CD14-positive monocyte (primary cell): Measurements from ENCODE around the gene NANOGP8. TPM values are rescaled to one million over a fixed set of nuclear protein-coding genes. Genes with fewer than 3 reads are reported as not detected.

Experiments
- DNase-seq, 3 donors: peaks; one replicate each; pipeline ENCODE4 v3.0.0-alpha.2; 2011 to 2022
- H2AFZ ChIP-seq: 2 replicates; pipeline ENCODE4 v1.6.0; 2012; ENCODE audit warnings: mild to moderate bottlenecking, low read depth, low read length, inconsistent platforms; ENCODE audit not compliant: insufficient read depth, poor library complexity, severe bottlenecking
- H3K27ac ChIP-seq, 2 donors: 1 replicate in 1 of 2; 2 replicates in 1 of 2; pipeline ENCODE4 v1.5.1; 2012 to 2013; ENCODE audit warnings: low read length in 2 of 2, control low read depth in 1 of 2, inconsistent platforms in 1 of 2, low read depth in 1 of 2, mild to moderate bottlenecking in 1 of 2
- H3K27me3 ChIP-seq, 2 donors: one replicate each; pipeline versions ENCODE4 v1.6.0 to v1.6.1; 2011 to 2013; ENCODE audit warnings: low read length in 2 of 2; ENCODE audit not compliant: control insufficient read depth in 2 of 2, insufficient read depth in 2 of 2
- H3K36me3 ChIP-seq, 2 donors: replicated peaks in 1 of 2; 1 replicate in 1 of 2; 2 replicates in 1 of 2; pipeline versions ENCODE4 v1.5.1 to v1.6.1; 2012 to 2013; ENCODE audit warnings: low read length in 2 of 2, control low read depth in 1 of 2, inconsistent platforms in 1 of 2, mild to moderate bottlenecking in 1 of 2; ENCODE audit not compliant: insufficient read depth in 2 of 2, control insufficient read depth in 1 of 2
- H3K4me1 ChIP-seq, 2 donors: 1 replicate in 1 of 2; 2 replicates in 1 of 2; pipeline versions ENCODE4 v1.5.1 to v1.6.1; 2012 to 2013; ENCODE audit warnings: low read length in 2 of 2, control low read depth in 1 of 2, inconsistent platforms in 1 of 2, mild to moderate bottlenecking in 1 of 2, moderate library complexity in 1 of 2; ENCODE audit not compliant: insufficient read depth in 2 of 2, control insufficient read depth in 1 of 2
- H3K4me2 ChIP-seq: replicated peaks from 2 replicates; pipeline ENCODE3; 2012; ENCODE audit warnings: low read length, moderate library complexity, mild to moderate bottlenecking; ENCODE audit not compliant: poor library complexity, severe bottlenecking; ENCODE audit errors: extremely low read depth
- H3K4me3 ChIP-seq, 3 experiments: fragments of 200-600 bp in 1 of 3; sonication (generic) in 1 of 3; replicated peaks in 1 of 3; 1 replicate in 2 of 3; 2 replicates in 1 of 3; pipeline ENCODE4 v1.5.1; 2011 to 2013; ENCODE audit warnings: low read length in 3 of 3, mild to moderate bottlenecking in 3 of 3, control low read depth in 2 of 3, low read depth in 2 of 3, inconsistent platforms in 1 of 3, moderate library complexity in 1 of 3
- H3K79me2 ChIP-seq: 2 replicates; pipeline ENCODE4 v1.6.0; 2012; ENCODE audit warnings: mild to moderate bottlenecking, control low read depth, inconsistent platforms, low read length, moderate library complexity; ENCODE audit not compliant: insufficient read depth
- H3K9ac ChIP-seq: 2 replicates; pipeline ENCODE4 v1.6.0; 2017; ENCODE audit warnings: low read length, mild to moderate bottlenecking; ENCODE audit not compliant: insufficient read depth, poor library complexity, severe bottlenecking
- H3K9me3 ChIP-seq, 2 donors: replicated peaks in 1 of 2; 1 replicate in 1 of 2; 2 replicates in 1 of 2; pipeline versions ENCODE4 v1.5.1 to v1.6.1; 2012 to 2013; ENCODE audit warnings: low read length in 2 of 2, control low read depth in 1 of 2; ENCODE audit not compliant: control insufficient read depth in 1 of 2, insufficient read depth in 1 of 2
- H4K20me1 ChIP-seq: 2 replicates; pipeline ENCODE4 v1.6.0; 2012; ENCODE audit warnings: mild to moderate bottlenecking, low read length, control low read depth, moderate library complexity; ENCODE audit not compliant: insufficient read depth
- H3K27ac Mint-ChIP-seq, 7 donors: one replicate each; pipeline ENCODE4 v1.8.0; 2020; ENCODE audit warnings: mild to moderate bottlenecking in 7 of 7, mixed read lengths in 7 of 7, moderate library complexity in 6 of 7, inconsistent platforms in 2 of 7
- H3K27me3 Mint-ChIP-seq, 3 donors: one replicate each; pipeline ENCODE4 v1.8.0; 2021 to 2022; ENCODE audit warnings: low read depth in 3 of 3, mild to moderate bottlenecking in 3 of 3, mixed read lengths in 3 of 3, moderate library complexity in 3 of 3, inconsistent platforms in 1 of 3
- H3K36me3 Mint-ChIP-seq, 2 donors: one replicate each; pipeline ENCODE4 v1.8.0; 2020; ENCODE audit warnings: mixed read lengths in 2 of 2, inconsistent platforms in 1 of 2, mild to moderate bottlenecking in 1 of 2
- H3K4me1 Mint-ChIP-seq: one replicate; pipeline ENCODE4 v1.8.0; 2020; ENCODE audit warnings: mild to moderate bottlenecking, mixed read lengths
- H3K4me3 Mint-ChIP-seq, 2 donors: one replicate each; pipeline ENCODE4 v1.8.0; 2020; ENCODE audit warnings: mild to moderate bottlenecking in 2 of 2, mixed read lengths in 2 of 2, moderate library complexity in 1 of 2
- H3K9me3 Mint-ChIP-seq, 7 donors: one replicate each; pipeline ENCODE4 v1.8.0; 2020 to 2022; ENCODE audit warnings: mixed read lengths in 7 of 7, mild to moderate bottlenecking in 6 of 7, moderate library complexity in 6 of 7, inconsistent platforms in 2 of 7
- CTCF ChIP-seq: fragments of 200-600 bp; IDR thresholded peaks from one replicate; pipeline ENCODE4 v1.8.0; 2022; ENCODE audit warnings: antibody characterized with exemption, mild to moderate bottlenecking
- WGBS: methylation state at CpG from one replicate; pipeline ENCODE4 v1.1.5; 2013; ENCODE audit warnings: missing lambda C conversion rate; ENCODE audit not compliant: insufficient coverage; 5-methylcytosine and 5-hydroxymethylcytosine counted together
- intact Hi-C, 2 donors: fragments of 100-400 bp; cut with micrococcal nuclease; formaldehyde crosslinking; loops; one replicate each; pipeline versions ENCODE4 v1.15.0 to v1.15.1; 2023
- polyA plus RNA-seq, 3 donors: library from polyadenylated mRNA; depleted of rRNA in 1 of 3; unstranded in 2 of 3; stranded (reverse) in 1 of 3; fragments of 300-500 nt in 2 of 3; fragments of >200 nt in 1 of 3; fragmentation: Illumina TruSeq in 2 of 3; gene quantifications; 1 replicate in 2 of 3; 2 replicates in 1 of 3; pipeline ENCODE4 v1.2.3, GENCODE V29; 2012 to 2021

NANOGP8 gene
- polyA plus RNA-seq, 3 donors = not detected

DNA sequence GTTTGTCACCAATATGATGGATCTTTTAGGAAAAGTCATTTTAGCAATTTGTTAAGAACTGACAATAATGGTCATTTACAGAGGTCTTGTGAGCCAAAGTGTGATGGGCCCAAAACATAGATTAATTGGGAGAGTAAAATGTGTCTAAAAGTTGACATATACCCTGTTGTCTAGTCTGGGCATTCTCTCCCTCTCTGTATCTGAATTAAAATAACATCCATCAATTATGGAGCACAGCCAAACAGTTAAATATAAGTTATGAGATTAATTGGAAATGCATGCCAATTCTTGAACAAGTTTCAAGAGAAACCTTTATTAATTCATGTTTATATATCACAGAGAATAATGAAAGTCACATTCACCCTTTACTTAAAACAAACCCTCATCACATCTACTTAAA lies 13.6 kb upstream of the NANOGP8 start:
- Mint-ChIP-seq H3K9me3 (peaks cover 0 to 3% (median 0%) of the 10 kb centered on the region in 7 donors), H3K4me1 (peaks cover 5% of the 10 kb centered on the region), H3K4me3 (no peak overlapping the region), H3K36me3 (no peaks in the 10 kb centered on the region), H3K27me3 (peaks cover 0 to 2% (median 1%) of the 10 kb centered on the region in 3 donors), H3K27ac (no peak overlapping the region)
- no peak overlapping the region for H3K4me3 ChIP-seq
- H3K27me3 ChIP-seq = no peaks in the 10 kb centered on the region
- no peak for DNase-seq
- no peaks in the 10 kb centered on the region for H3K79me2 ChIP-seq
- no peaks in the 10 kb centered on the region for H3K9me3 ChIP-seq
- no peaks in the 10 kb centered on the region for H4K20me1 ChIP-seq
- TF ChIP-seq CTCF = no peak
- no peak overlapping the region for H3K9ac ChIP-seq
- H2AFZ ChIP-seq = no peak overlapping the region
- no peak overlapping the region for H3K4me2 ChIP-seq
- intact Hi-C loops = no loop called here
- no peak overlapping the region for H3K27ac ChIP-seq
- H3K36me3 ChIP-seq = no peaks in the 10 kb centered on the region
- no peaks in the 10 kb centered on the region for H3K4me1 ChIP-seq

- TF ChIP-seq CTCF = no peak
- peaks cover 0 to 13% (median 9%) of the 10 kb centered on the region in 7 donors for H3K9me3 Mint-ChIP-seq
- Histone ChIP-seq H3K4me3 (no peak overlapping the region), H3K27me3 (no peaks in the 10 kb centered on the region), H3K4me2 (no peak overlapping the region), H3K4me1 (no peaks in the 10 kb centered on the region), H3K9ac (no peak overlapping the region), H2AFZ (no peak overlapping the region), H3K27ac (no peak overlapping the region), H4K20me1 (no peaks in the 10 kb centered on the region), H3K36me3 (no peaks in the 10 kb centered on the region), H3K9me3 (peaks cover 0 to 5% of the 10 kb centered on the region in 2 donors), H3K79me2 (no peaks in the 10 kb centered on the region)
- H3K4me3 Mint-ChIP-seq = no peak overlapping the region
- peaks cover 0 to 4% (median 4%) of the 10 kb centered on the region in 3 donors for H3K27me3 Mint-ChIP-seq
- H3K27ac Mint-ChIP-seq = no peak overlapping the region
- no peak for DNase-seq
- intact Hi-C loops = no loop called here
- H3K4me1 Mint-ChIP-seq = peaks cover 5% of the 10 kb centered on the region
- no peaks in the 10 kb centered on the region for H3K36me3 Mint-ChIP-seq
- no CpG with 5 or more reads among the region's 4 CpGs for WGBS
These were observed 10.8 kb upstream of the NANOGP8 start for GRCh38 chr15:35095941-35096340.
